Breast epithelium (tissue), 3 donors: ENCODE results near the gene VPS13C.

ENCODE experiments used
- POLR2AphosphoS5 ChIP-seq, 3 donors: sonication (generic); formaldehyde crosslinking; IDR thresholded peaks; one replicate each; pipeline ENCODE4 v1.6.1; 2017; ENCODE audit warnings: antibody characterized with exemption in 3 of 3
- TF ChIP-seq, protein P1 (sequence below), 3 donors: fragments of 450-650 bp; IDR thresholded peaks; one replicate each; pipeline ENCODE4 v1.5.1; 2016 to 2017; ENCODE audit warnings: antibody characterized with exemption in 3 of 3, mild to moderate bottlenecking in 3 of 3, moderate library complexity in 3 of 3

DNA sequence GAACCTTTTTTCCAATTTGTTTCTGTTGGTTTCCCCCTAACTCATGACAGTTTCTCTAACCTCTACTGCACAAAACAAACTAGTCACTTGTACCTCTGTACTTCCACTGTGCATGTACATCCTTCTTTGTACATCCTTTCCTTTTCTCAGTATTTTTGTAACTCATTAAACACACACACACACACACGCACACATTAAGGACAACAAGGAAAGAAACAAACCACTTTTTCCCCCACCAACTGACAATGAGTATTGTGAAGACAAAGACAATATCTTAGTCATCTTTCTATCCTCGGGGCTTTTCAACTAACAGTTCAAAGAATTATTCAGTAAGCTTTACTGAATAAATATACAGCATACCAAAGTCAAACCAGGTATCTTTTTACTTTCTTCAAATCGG, 170.5 kb downstream of the VPS13C start:
- TF ChIP-seq, protein P1, sequence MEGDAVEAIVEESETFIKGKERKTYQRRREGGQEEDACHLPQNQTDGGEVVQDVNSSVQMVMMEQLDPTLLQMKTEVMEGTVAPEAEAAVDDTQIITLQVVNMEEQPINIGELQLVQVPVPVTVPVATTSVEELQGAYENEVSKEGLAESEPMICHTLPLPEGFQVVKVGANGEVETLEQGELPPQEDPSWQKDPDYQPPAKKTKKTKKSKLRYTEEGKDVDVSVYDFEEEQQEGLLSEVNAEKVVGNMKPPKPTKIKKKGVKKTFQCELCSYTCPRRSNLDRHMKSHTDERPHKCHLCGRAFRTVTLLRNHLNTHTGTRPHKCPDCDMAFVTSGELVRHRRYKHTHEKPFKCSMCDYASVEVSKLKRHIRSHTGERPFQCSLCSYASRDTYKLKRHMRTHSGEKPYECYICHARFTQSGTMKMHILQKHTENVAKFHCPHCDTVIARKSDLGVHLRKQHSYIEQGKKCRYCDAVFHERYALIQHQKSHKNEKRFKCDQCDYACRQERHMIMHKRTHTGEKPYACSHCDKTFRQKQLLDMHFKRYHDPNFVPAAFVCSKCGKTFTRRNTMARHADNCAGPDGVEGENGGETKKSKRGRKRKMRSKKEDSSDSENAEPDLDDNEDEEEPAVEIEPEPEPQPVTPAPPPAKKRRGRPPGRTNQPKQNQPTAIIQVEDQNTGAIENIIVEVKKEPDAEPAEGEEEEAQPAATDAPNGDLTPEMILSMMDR (IDR thresholded peaks at IDR 0.05), result no peak
- no peak for TF ChIP-seq POLR2AphosphoS5 (IDR thresholded peaks at IDR 0.05)
